HG03442 (cell line): ENCODE data around the gene TRAF1.
A peak's percentile ranks its signal among the peaks of the same experiment; 100 is the strongest.

ENCODE experiments used
- ATAC-seq: cut with Tn5 transposase; IDR thresholded peaks from one replicate; pipeline ENCODE4 v1.9.1; 2021; ENCODE audit warnings: mild to moderate bottlenecking, moderate library complexity; ENCODE audit not compliant: unreplicated experiment

The TRAF1 gene

GRCh38 chr9:120910643-120911042 is 16.0 kb downstream of the TRAF1 start:
- no peak for ATAC-seq

DNA sequence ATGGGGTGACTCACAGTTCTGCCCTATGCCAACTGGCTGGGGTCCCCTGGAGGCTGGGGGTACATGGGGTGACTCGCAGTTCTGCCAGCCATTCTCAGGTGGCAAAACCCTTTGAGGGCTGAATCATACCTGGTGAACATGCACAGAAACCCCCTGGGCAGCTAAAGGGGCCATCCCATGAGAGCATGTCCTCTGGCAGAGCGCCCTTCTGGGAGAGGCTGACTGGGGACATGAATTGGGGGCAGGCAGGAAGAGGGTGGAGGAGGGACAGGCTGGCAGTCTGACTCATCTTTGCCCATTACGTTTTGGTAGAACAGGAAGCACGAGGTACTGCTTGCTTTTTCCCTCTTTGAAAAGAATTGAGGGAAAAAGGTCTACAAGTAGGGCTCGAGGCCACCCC is 16.7 kb downstream of the TRAF1 start:
- no peak for ATAC-seq

- ATAC-seq: peak; percentile 28
These were observed 21.1 kb downstream of the TRAF1 start for GRCh38 chr9:120905315-120906164.

DNA sequence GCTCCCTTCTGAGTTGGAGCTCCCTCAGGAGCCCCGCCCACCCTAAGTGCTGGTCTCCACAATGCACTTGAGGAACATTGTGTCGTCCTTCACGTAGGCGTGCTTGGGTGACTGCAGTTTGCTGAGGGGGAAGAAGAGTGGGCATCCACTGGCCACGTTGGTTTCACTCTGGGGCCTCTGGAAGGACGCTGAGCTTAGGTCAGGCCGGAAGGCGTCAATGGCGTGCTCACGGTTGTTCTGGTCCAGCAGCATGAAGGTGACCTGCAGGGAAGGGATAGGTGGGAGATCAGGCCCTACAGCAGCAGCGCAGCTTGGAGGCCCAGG is 21.7 kb downstream of the TRAF1 start:
- no peak for ATAC-seq

GRCh38 chr9:120904061-120904977 is 22.3 kb downstream of the TRAF1 start:
- ATAC-seq: no peak

- no peak for ATAC-seq
These were observed 23.7 kb downstream of the TRAF1 start for GRCh38 chr9:120902569-120903535.

- ATAC-seq: no peak
These were observed 24.6 kb downstream of the TRAF1 start for GRCh38 chr9:120901755-120902568.

DNA sequence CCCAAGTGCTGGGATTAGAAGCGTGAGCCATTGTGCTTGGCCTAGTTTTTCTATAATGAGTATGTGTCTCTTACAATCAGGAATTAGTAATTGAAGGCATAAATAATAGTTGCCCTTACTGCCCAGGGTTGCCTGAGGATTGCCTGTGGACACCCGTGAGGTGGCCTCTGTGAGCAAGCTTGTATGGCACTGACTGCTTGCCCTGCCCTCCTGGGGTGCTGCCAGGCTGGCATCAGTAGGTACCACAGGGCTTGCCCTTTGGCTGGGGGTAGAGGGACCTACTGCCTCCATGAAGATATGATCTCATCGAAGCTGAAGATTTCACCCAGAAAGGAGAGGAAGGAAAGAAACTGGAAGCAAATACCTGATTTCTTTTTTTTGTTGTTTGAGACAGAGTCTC is 25.8 kb downstream of the TRAF1 start:
- no peak for ATAC-seq

DNA sequence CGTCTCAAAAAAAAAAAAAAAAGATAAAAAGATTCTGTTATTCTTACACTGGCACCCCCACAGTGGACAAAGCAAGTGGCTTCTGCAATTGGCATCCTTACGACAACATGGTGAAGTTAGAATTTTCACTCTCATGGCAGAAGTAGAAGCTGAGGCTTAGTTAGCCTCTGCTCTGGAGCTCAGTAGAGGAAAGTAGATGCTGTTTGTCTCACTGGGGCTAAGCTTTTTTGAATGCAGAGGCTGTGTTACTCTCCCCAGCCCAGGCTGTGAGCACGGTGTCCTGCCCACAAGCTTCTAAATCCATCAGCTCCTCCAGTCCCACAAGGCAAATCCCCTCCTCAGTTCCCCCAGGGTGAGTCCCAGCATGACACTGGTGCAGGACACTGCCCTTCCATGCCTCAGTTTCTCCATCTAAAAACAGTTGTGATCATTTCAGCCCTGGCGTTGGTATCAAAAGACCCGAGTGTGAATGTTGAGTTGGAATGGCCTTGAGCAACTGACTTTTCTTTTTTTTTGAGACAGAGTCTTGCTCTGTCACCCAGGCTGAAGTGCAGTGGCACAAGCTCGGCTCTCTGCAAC is 27.0 kb downstream of the TRAF1 start:
- ATAC-seq: no peak

DNA sequence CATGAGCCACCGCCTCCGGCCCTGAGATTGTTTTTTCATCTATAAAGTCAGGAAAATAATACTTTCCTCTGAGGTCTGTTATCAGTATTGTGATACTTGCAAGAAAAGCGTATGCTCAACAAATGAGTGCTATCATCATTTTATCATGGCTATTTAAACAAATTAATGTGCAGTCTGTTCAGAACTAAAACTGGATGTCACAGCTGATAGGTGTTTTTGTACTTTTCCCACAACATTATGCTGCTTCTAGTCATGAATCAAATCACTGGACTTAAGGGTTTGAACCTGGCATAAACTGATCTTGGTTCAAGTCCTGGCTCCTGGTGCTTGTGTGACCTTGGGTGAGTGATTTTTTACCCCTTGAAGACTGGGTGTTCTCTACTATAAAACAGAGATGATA is 28.2 kb downstream of the TRAF1 start:
- ATAC-seq: no peak

DNA sequence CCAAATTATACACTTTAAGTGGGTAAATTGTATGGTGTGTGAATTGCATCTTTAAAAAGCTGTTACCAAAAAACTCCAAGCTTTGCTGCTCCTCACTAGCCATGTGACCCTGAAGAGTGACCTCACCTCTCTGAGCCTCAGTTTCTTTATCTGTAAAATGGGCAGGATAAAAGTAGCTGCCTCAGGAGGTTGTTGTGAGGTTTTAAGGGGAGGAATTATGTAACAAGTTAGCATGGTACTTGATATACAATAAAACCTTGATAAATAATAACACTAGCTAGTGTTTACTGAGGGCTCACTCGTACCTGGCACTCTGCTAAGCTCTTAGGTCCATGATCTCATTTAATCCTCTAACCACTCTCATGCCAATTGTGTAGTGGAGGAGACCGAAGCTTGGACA is 30.6 kb downstream of the TRAF1 start:
- ATAC-seq: no peak

DNA sequence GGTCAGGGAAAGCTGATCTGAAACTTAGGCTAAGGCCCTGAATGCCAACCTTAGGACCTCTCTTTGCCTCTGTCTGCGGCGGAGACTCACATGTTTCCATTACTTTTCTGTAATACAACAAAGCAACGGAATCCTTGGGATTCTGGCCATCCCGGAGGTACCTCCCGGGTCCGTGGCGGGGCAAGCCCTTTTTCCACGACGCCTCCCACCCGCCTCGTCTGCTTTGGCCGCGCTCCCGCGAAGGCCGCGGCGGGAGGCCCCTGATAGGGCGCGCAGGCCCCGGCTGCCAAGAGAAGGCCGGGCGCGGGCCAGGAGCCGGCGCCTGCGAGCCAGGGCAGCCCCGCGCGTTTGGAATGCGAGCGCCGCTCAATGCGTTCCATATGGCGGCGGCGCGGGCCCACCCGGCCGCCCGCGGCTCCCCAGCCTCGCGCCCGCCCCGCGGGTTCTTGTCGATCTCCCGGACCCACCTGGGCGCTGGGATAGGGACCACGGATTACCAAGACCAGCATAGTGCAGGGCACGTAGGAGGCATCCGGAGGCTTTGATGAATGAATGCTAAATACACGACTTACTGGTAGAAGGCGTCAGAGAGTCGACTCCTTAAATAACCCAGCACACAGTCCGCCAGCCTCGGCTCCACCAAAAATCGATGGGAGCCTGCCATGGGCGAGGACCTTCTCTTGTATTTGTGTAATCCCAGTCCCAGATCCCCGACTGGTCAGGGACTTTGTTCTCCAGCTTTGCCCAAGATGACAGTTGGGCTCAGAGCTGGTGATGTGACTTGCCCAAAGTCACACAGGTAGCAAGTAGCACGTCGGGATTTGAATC is 32.1 kb downstream of the TRAF1 start:
- ATAC-seq: no peak

GRCh38 chr9:120893611-120894307 is 32.8 kb downstream of the TRAF1 start:
- ATAC-seq: no peak

GRCh38 chr9:120892748-120893610 is 33.6 kb downstream of the TRAF1 start:
- ATAC-seq: peak; percentile 60

- peak; percentile 35 for ATAC-seq
These were observed 34.5 kb downstream of the TRAF1 start for GRCh38 chr9:120891884-120892747.

GRCh38 chr9:120891245-120891883 is 35.2 kb downstream of the TRAF1 start:
- ATAC-seq: no peak
